ENCODE results near the gene ATF7IP2.

Gene ATF7IP2

GRCh38 chr16:10526962-10527361, 141.1 kb downstream of the ATF7IP2 start:
- no peak overlapping the region for H2AFZ ChIP-seq (ENCODE audit: low read length)
- H3K23ac ChIP-seq (ENCODE audit: low read depth, low read length, poor library complexity): no peak overlapping the region
- no peak overlapping the region for H3K9ac ChIP-seq (ENCODE audit: low read depth, low read length, poor library complexity)
- no peak overlapping the region for H3K4ac ChIP-seq (ENCODE audit: low read length)
- H3K36me3 ChIP-seq (replicated peaks in 1 of 2; ENCODE audit: control insufficient read depth in 2 of 2, insufficient read depth in 2 of 2, low read length in 2 of 2): peaks cover 0 to 5% of the 10 kb centered on the region in 2 donors
- H2BK5ac ChIP-seq (ENCODE audit: low read length): no peak overlapping the region
- H3K4me2 ChIP-seq (ENCODE audit: insufficient read depth, low read length, poor library complexity, severe bottlenecking): no peak overlapping the region
- DNase-seq (ENCODE audit: low spot score): no peak
- H3K27ac ChIP-seq (replicated peaks; ENCODE audit: low read length): no peak overlapping the region
- no peak overlapping the region for H4K91ac ChIP-seq (ENCODE audit: low read depth, low read length, poor library complexity)
- no peak overlapping the region for H2BK15ac ChIP-seq (ENCODE audit: low read length)
- no CpG with 5 or more reads among the region's 7 CpGs for WGBS, 2 donors (ENCODE audit: extremely low coverage in 2 of 2, insufficient read length in 2 of 2, insufficient replicate concordance in 1 of 2)
- H2BK120ac ChIP-seq (ENCODE audit: low read depth, low read length): no peak overlapping the region
- no peaks in the 10 kb centered on the region for H3K79me1 ChIP-seq (ENCODE audit: low read depth, low read length)
- no peak overlapping the region for H3K18ac ChIP-seq (ENCODE audit: low read length)
- no peak overlapping the region for H2AK5ac ChIP-seq (ENCODE audit: low read depth, low read length)
- no peaks in the 10 kb centered on the region for H3K9me3 ChIP-seq (replicated peaks in 1 of 2; ENCODE audit: control insufficient read depth in 2 of 2, insufficient read depth in 1 of 2, low read depth in 1 of 2, low read length in 2 of 2)
- H4K8ac ChIP-seq (ENCODE audit: low read depth, low read length): no peak overlapping the region
- no peaks in the 10 kb centered on the region for H3K4me1 ChIP-seq (ENCODE audit: control insufficient read depth in 2 of 2, insufficient read depth in 1 of 2, low read depth in 1 of 2, low read length in 2 of 2)
- H2BK12ac ChIP-seq (ENCODE audit: low read length): no peak overlapping the region
- no peak overlapping the region for H3K14ac ChIP-seq (ENCODE audit: low read length)
- no peak overlapping the region for H3K4me3 ChIP-seq (ENCODE audit: low read length in 2 of 2)
- no peaks in the 10 kb centered on the region for H3K27me3 ChIP-seq (ENCODE audit: control insufficient read depth in 3 of 3, insufficient read depth in 3 of 3, low read depth in 1 of 3, low read length in 3 of 3)

GRCh38 chr16:10528635-10529034, 142.8 kb downstream of the ATF7IP2 start:
- H3K18ac ChIP-seq (ENCODE audit: low read length): no peak overlapping the region
- peaks cover 4 to 10% of the 10 kb centered on the region in 2 donors for H3K36me3 ChIP-seq (replicated peaks in 1 of 2; ENCODE audit: control insufficient read depth in 2 of 2, insufficient read depth in 2 of 2, low read length in 2 of 2)
- no peak overlapping the region for H3K23ac ChIP-seq (ENCODE audit: low read depth, low read length, poor library complexity)
- no peak overlapping the region for H2BK15ac ChIP-seq (ENCODE audit: low read length)
- no peaks in the 10 kb centered on the region for H3K9me3 ChIP-seq (replicated peaks in 1 of 2; ENCODE audit: control insufficient read depth in 2 of 2, insufficient read depth in 1 of 2, low read depth in 1 of 2, low read length in 2 of 2)
- no peak overlapping the region for H3K9ac ChIP-seq (ENCODE audit: low read depth, low read length, poor library complexity)
- no peaks in the 10 kb centered on the region for H3K27me3 ChIP-seq (ENCODE audit: control insufficient read depth in 3 of 3, insufficient read depth in 3 of 3, low read depth in 1 of 3, low read length in 3 of 3)
- no peak overlapping the region for H4K8ac ChIP-seq (ENCODE audit: low read depth, low read length)
- no peak overlapping the region for H3K4me2 ChIP-seq (ENCODE audit: insufficient read depth, low read length, poor library complexity, severe bottlenecking)
- no peak overlapping the region for H3K14ac ChIP-seq (ENCODE audit: low read length)
- no peak overlapping the region for H3K27ac ChIP-seq (replicated peaks; ENCODE audit: low read length)
- no peak overlapping the region for H2AFZ ChIP-seq (ENCODE audit: low read length)
- no peak overlapping the region for H3K4ac ChIP-seq (ENCODE audit: low read length)
- H3K4me1 ChIP-seq (ENCODE audit: control insufficient read depth in 2 of 2, insufficient read depth in 1 of 2, low read depth in 1 of 2, low read length in 2 of 2): no peaks in the 10 kb centered on the region
- H2BK12ac ChIP-seq (ENCODE audit: low read length): no peak overlapping the region
- no peak overlapping the region for H4K91ac ChIP-seq (ENCODE audit: low read depth, low read length, poor library complexity)
- H3K79me1 ChIP-seq (ENCODE audit: low read depth, low read length): no peaks in the 10 kb centered on the region
- no peak for DNase-seq (ENCODE audit: low spot score)
- H2BK5ac ChIP-seq (ENCODE audit: low read length): no peak overlapping the region
- no peak overlapping the region for H2BK120ac ChIP-seq (ENCODE audit: low read depth, low read length)
- WGBS, 2 donors (ENCODE audit: extremely low coverage in 2 of 2, insufficient read length in 2 of 2, insufficient replicate concordance in 1 of 2): no CpG with 5 or more reads among the region's 8 CpGs
- no peak overlapping the region for H3K4me3 ChIP-seq (ENCODE audit: low read length in 2 of 2)
- no peak overlapping the region for H2AK5ac ChIP-seq (ENCODE audit: low read depth, low read length)

DNA sequence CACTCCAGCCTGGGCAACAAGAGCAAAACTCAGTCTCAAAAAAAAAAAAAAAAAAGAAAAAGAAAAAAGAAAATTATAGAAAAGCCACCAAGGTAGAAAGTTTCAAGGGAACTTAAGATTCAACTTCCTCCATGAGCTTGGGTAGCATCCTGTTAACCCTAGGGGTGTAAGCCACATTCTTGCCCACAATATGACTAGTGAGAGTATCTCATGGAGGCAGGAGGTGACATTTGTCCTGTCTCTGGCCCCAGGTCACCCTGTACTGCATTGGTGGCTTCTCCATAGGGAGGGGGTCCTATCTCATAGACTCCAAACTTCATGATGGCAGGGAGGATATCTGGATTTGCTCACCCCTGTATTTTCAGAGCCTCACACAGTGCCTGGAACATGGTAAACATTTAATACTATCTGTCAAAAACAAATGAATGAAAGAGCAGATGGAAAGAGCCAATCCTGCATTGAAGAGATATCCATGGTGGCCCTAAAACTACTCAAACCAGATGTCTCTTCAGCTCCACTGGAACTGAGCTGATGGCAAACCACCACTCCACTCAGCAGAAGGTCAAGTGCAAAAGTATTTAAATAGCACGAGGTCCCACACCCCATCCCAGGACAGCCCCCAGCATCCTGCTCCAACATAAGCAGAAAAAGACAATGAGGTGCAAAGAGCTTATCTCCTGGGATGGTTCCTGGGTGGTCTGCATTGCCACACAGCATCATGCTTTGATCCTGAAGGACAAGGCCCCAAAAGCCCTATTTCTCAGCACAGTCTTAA, 144.2 kb downstream of the ATF7IP2 start:
- Histone ChIP-seq H2BK12ac (ENCODE audit: low read length) (no peak overlapping the region), H4K91ac (ENCODE audit: low read depth, low read length, poor library complexity) (no peak overlapping the region), H2BK5ac (ENCODE audit: low read length) (no peak overlapping the region), H4K8ac (ENCODE audit: low read depth, low read length) (no peak overlapping the region), H3K18ac (ENCODE audit: low read length) (no peak overlapping the region), H3K79me1 (ENCODE audit: low read depth, low read length) (no peaks in the 10 kb centered on the region), H3K4me1 (ENCODE audit: control insufficient read depth in 2 of 2, insufficient read depth in 1 of 2, low read depth in 1 of 2, low read length in 2 of 2) (no peaks in the 10 kb centered on the region), H2BK15ac (ENCODE audit: low read length) (no peak overlapping the region), H3K27me3 (ENCODE audit: control insufficient read depth in 3 of 3, insufficient read depth in 3 of 3, low read depth in 1 of 3, low read length in 3 of 3) (no peaks in the 10 kb centered on the region), H3K9me3 (replicated peaks in 1 of 2; ENCODE audit: control insufficient read depth in 2 of 2, insufficient read depth in 1 of 2, low read depth in 1 of 2, low read length in 2 of 2) (no peaks in the 10 kb centered on the region), H3K4me3 (ENCODE audit: low read length in 2 of 2) (no peak overlapping the region), H3K14ac (ENCODE audit: low read length) (no peak overlapping the region), H2AFZ (ENCODE audit: low read length) (no peak overlapping the region), H3K23ac (ENCODE audit: low read depth, low read length, poor library complexity) (no peak overlapping the region), H3K4me2 (ENCODE audit: insufficient read depth, low read length, poor library complexity, severe bottlenecking) (no peak overlapping the region), H3K36me3 (replicated peaks in 1 of 2; ENCODE audit: control insufficient read depth in 2 of 2, insufficient read depth in 2 of 2, low read length in 2 of 2) (peaks cover 4 to 10% of the 10 kb centered on the region in 2 donors), H2BK120ac (ENCODE audit: low read depth, low read length) (no peak overlapping the region), H3K27ac (replicated peaks; ENCODE audit: low read length) (no peak overlapping the region), H3K4ac (ENCODE audit: low read length) (no peak overlapping the region), H3K9ac (ENCODE audit: low read depth, low read length, poor library complexity) (no peak overlapping the region), H2AK5ac (ENCODE audit: low read depth, low read length) (no peak overlapping the region)
- no peak for DNase-seq (ENCODE audit: low spot score)
- WGBS, 2 donors (ENCODE audit: extremely low coverage in 2 of 2, insufficient read length in 2 of 2, insufficient replicate concordance in 1 of 2): no CpG with 5 or more reads among the region's 1 CpG

GRCh38 chr16:10530685-10531084, 144.8 kb downstream of the ATF7IP2 start:
- Histone ChIP-seq H3K4me2 (ENCODE audit: insufficient read depth, low read length, poor library complexity, severe bottlenecking) (no peak overlapping the region), H3K4me1 (ENCODE audit: control insufficient read depth in 2 of 2, insufficient read depth in 1 of 2, low read depth in 1 of 2, low read length in 2 of 2) (no peaks in the 10 kb centered on the region), H2AFZ (ENCODE audit: low read length) (no peak overlapping the region), H2AK5ac (ENCODE audit: low read depth, low read length) (no peak overlapping the region), H3K79me1 (ENCODE audit: low read depth, low read length) (no peaks in the 10 kb centered on the region), H2BK120ac (ENCODE audit: low read depth, low read length) (no peak overlapping the region), H3K27me3 (ENCODE audit: control insufficient read depth in 3 of 3, insufficient read depth in 3 of 3, low read depth in 1 of 3, low read length in 3 of 3) (no peaks in the 10 kb centered on the region), H3K36me3 (replicated peaks in 1 of 2; ENCODE audit: control insufficient read depth in 2 of 2, insufficient read depth in 2 of 2, low read length in 2 of 2) (peaks cover 4 to 10% of the 10 kb centered on the region in 2 donors), H4K8ac (ENCODE audit: low read depth, low read length) (no peak overlapping the region), H3K4me3 (ENCODE audit: low read length in 2 of 2) (no peak overlapping the region), H2BK15ac (ENCODE audit: low read length) (no peak overlapping the region), H2BK5ac (ENCODE audit: low read length) (no peak overlapping the region), H3K27ac (replicated peaks; ENCODE audit: low read length) (no peak overlapping the region), H3K14ac (ENCODE audit: low read length) (no peak overlapping the region), H3K4ac (ENCODE audit: low read length) (no peak overlapping the region), H3K23ac (ENCODE audit: low read depth, low read length, poor library complexity) (no peak overlapping the region), H3K9me3 (replicated peaks in 1 of 2; ENCODE audit: control insufficient read depth in 2 of 2, insufficient read depth in 1 of 2, low read depth in 1 of 2, low read length in 2 of 2) (no peaks in the 10 kb centered on the region), H2BK12ac (ENCODE audit: low read length) (no peak overlapping the region), H4K91ac (ENCODE audit: low read depth, low read length, poor library complexity) (no peak overlapping the region), H3K18ac (ENCODE audit: low read length) (no peak overlapping the region), H3K9ac (ENCODE audit: low read depth, low read length, poor library complexity) (no peak overlapping the region)
- no CpG with 5 or more reads among the region's 14 CpGs for WGBS, 2 donors (ENCODE audit: extremely low coverage in 2 of 2, insufficient read length in 2 of 2, insufficient replicate concordance in 1 of 2)
- no peak for DNase-seq (ENCODE audit: low spot score)

All from neuronal stem cell (in vitro differentiated cells).